HepG2 (cell line): ENCODE measurements around the gene C14orf93. TPM values are rescaled to one million over a fixed set of nuclear protein-coding genes. Genes with fewer than 3 reads are reported as not detected.

Experiments used
- ETV5 ChIP-seq: IDR thresholded peaks from 2 replicates; pipeline ENCODE4 v1.6.1; 2018; ENCODE audit warnings: missing biosample characterization, missing genetic modification reagents, inconsistent platforms, borderline replicate concordance
- FOXP1 ChIP-seq, 2 experiments: fragments of 450-650 bp in 1 of 2; IDR thresholded peaks; 2 replicates each; pipeline ENCODE4 v1.6.1; 2017 to 2018; ENCODE audit warnings: antibody characterized with exemption in 1 of 2
- KMT2A ChIP-seq: sonication (generic); formaldehyde crosslinking; IDR thresholded peaks from 2 replicates; pipeline ENCODE4 v1.4.0; 2020; ENCODE audit warnings: missing genetic modification reagents
- PHF20 ChIP-seq: sonication (generic); formaldehyde crosslinking; IDR thresholded peaks from 2 replicates; pipeline ENCODE4 v1.5.0; 2020; ENCODE audit warnings: mild to moderate bottlenecking, missing genetic modification reagents
- PRDM10 ChIP-seq: sonication (generic); formaldehyde crosslinking; IDR thresholded peaks from 2 replicates; pipeline ENCODE4 v1.4.0; 2020; ENCODE audit warnings: low read depth, missing genetic modification reagents
- SP1 ChIP-seq, 2 experiments: fragments of 450-650 bp in 1 of 2; sonication (generic) in 1 of 2; formaldehyde crosslinking in 1 of 2; IDR thresholded peaks; 2 replicates each; pipeline versions ENCODE4 v1.4.0 to v1.6.1; 2016 to 2020; ENCODE audit warnings: missing genetic modification reagents in 1 of 2
- SRY ChIP-seq: sonication (generic); formaldehyde crosslinking; IDR thresholded peaks from 2 replicates; pipeline ENCODE4 v1.8.0; 2022; ENCODE audit warnings: mild to moderate bottlenecking, missing genetic modification reagents
- STAT5B ChIP-seq: sonication (generic); formaldehyde crosslinking; IDR thresholded peaks from 2 replicates; pipeline ENCODE4 v1.4.0; 2020; ENCODE audit warnings: missing genetic modification reagents
- TERF1 ChIP-seq: sonication (generic); formaldehyde crosslinking; IDR thresholded peaks from 2 replicates; pipeline ENCODE4 v1.8.0; 2022; ENCODE audit warnings: mild to moderate bottlenecking, missing genetic modification reagents, moderate library complexity
- U2AF1 ChIP-seq: fragments of 200-400 bp; formaldehyde crosslinking; optimal IDR thresholded peaks from 2 replicates; pipeline ENCODE3; 2017; ENCODE audit warnings: mild to moderate bottlenecking, low read depth, low read length
- ZBTB4 ChIP-seq: sonication (generic); formaldehyde crosslinking; IDR thresholded peaks from 2 replicates; pipeline ENCODE4 v1.4.0; 2020; ENCODE audit warnings: missing genetic modification reagents, mild to moderate bottlenecking, borderline replicate concordance
- ZNF17 ChIP-seq: sonication (generic); formaldehyde crosslinking; IDR thresholded peaks from 2 replicates; pipeline ENCODE4 v1.5.0; 2020; ENCODE audit warnings: mild to moderate bottlenecking, missing genetic modification reagents
- ZNF280D ChIP-seq: sonication (generic); formaldehyde crosslinking; IDR thresholded peaks from 2 replicates; pipeline ENCODE4 v1.5.1; 2020; ENCODE audit warnings: mild to moderate bottlenecking, missing genetic modification reagents
- ZNF331 ChIP-seq: sonication (generic); formaldehyde crosslinking; IDR thresholded peaks from 2 replicates; pipeline ENCODE4 v1.4.0; 2020; ENCODE audit warnings: missing genetic modification reagents
- ZNF496 ChIP-seq: sonication (generic); formaldehyde crosslinking; IDR thresholded peaks from 2 replicates; pipeline ENCODE4 v1.8.1; 2023; ENCODE audit warnings: mild to moderate bottlenecking, moderate library complexity, missing genetic modification reagents; ENCODE audit not compliant: insufficient replicate concordance
- ZSCAN22 ChIP-seq: sonication (generic); formaldehyde crosslinking; IDR thresholded peaks from 2 replicates; pipeline ENCODE4 v1.4.0; 2020; ENCODE audit warnings: mild to moderate bottlenecking, missing genetic modification reagents
- ZSCAN9 ChIP-seq: IDR thresholded peaks from 2 replicates; pipeline ENCODE4 v1.6.1; 2016; ENCODE audit warnings: borderline replicate concordance
- polyA plus RNA-seq, 8 experiments: library from polyadenylated mRNA; depleted of rRNA in 3 of 8; stranded (reverse) in 7 of 8; unstranded in 1 of 8; fragments of >200 nt; fragmentation: Illumina TruSeq in 4 of 8; extraction: Trizol in 4 of 8; gene quantifications; 2 replicates each; pipeline versions ENCODE4 v1.2.1 to v1.2.3, GENCODE V29; 2011 to 2016; ENCODE audit warnings: low read depth in 4 of 8, missing spikeins in 1 of 8, mixed read lengths in 1 of 8; ENCODE audit not compliant: insufficient read depth in 1 of 8
- total RNA-seq, 5 experiments: library from RNA; depleted of rRNA; stranded (reverse); fragments of >200 nt; fragmentation: Illumina TruSeq; extraction: Trizol; gene quantifications; 2 replicates each; pipeline ENCODE4 v1.2.3, GENCODE V29; 2016; ENCODE audit warnings: low read depth in 1 of 5

C14orf93 gene
- total and polyA plus RNA-seq, 2 of the 13 experiments (the other 11 are each of a cell fraction or from before 2014, with no cell fraction given) = 11.4 to 22.5 TPM

GRCh38 chr14:23006544-23007419, 3.2 kb downstream of the C14orf93 start (continued):
- TF ChIP-seq STAT5B (CRISPR knock-in tag) = peak; percentile 88
- TF ChIP-seq ZBTB4 = peak; percentile 99; the same call in 1 of the 2 replicates
- peak; percentile 79; the same call in 1 of the 2 replicates for TF ChIP-seq PHF20 (CRISPR knock-in tag)
- no peak for TF ChIP-seq ZNF17 (CRISPR knock-in tag)
- TF ChIP-seq FOXP1 (IDR thresholded peaks at IDR 0.05) = peak; percentile 81; the same call in 1 of the 2 replicates
- peak; percentile 94 for TF ChIP-seq FOXP1 (CRISPR knock-in tag; IDR thresholded peaks at IDR 0.05)
- TF ChIP-seq KMT2A = peak; percentile 99
- peak; percentile 81 for TF ChIP-seq ZSCAN22 (CRISPR knock-in tag)
- peak; percentile 94 for TF ChIP-seq PRDM10 (CRISPR knock-in tag)
- peak; percentile 74 for TF ChIP-seq ETV5 (CRISPR knock-in tag)
- peak; percentile 96; the same call in 1 of the 2 replicates for TF ChIP-seq ZNF280D (CRISPR knock-in tag)
- peak; percentile 97 for TF ChIP-seq U2AF1
- peak; percentile 98 for TF ChIP-seq ZNF331 (CRISPR knock-in tag)
- peak; percentile 95 for TF ChIP-seq ZSCAN9 (CRISPR knock-in tag)
- TF ChIP-seq TERF1 (CRISPR knock-in tag) = no peak
- no peak for TF ChIP-seq SP1 (IDR thresholded peaks at IDR 0.05)
- peak; percentile 91 for TF ChIP-seq SP1 (CRISPR knock-in tag; IDR thresholded peaks at IDR 0.05)
- no peak for TF ChIP-seq ZNF496 (CRISPR knock-in tag)
- TF ChIP-seq SRY (CRISPR knock-in tag) = peak; percentile 100
